B cell (primary cell): ENCODE results near the gene DSG2.

ENCODE experiments used
- CTCF ChIP-seq: fragments of 200-600 bp; IDR thresholded peaks from one replicate; pipeline ENCODE4 v1.8.0; 2022; ENCODE audit warnings: antibody characterized with exemption, mild to moderate bottlenecking
- EZH2 ChIP-seq: IDR thresholded peaks from 2 replicates; pipeline ENCODE4 v1.6.1; 2012; ENCODE audit warnings: borderline replicate concordance, low read depth, mild to moderate bottlenecking, moderate library complexity, low read length; ENCODE audit not compliant: insufficient read depth, poor library complexity, severe bottlenecking

GRCh38 chr18:31500051-31500688 lies 2.2 kb downstream of the DSG2 start:
- TF ChIP-seq CTCF (no peak), EZH2 (no peak)
